Thoracic aorta (tissue), 2 donors: ENCODE measurements around the gene TMEM231. TPM values are rescaled to one million over a fixed set of nuclear protein-coding genes. Genes with fewer than 3 reads are reported as not detected.

Source experiments
- ATAC-seq: fragments of 150-250 bp; one replicate; pipeline ENCODE4 v1.8.0; 2017; ENCODE audit warnings: low read depth; ENCODE audit not compliant: insufficient number of reproducible peaks, low FRiP score
- DNase-seq: peaks from one replicate; pipeline ENCODE4 v3.0.0-alpha.2; 2020; ENCODE audit warnings: low spot score
- H3K27ac ChIP-seq, 2 donors: fragments of 200-600 bp; sonication (generic); 1 replicate in 1 of 2; 2 replicates in 1 of 2; pipeline ENCODE4 v1.5.1; 2016; ENCODE audit warnings: mild to moderate bottlenecking in 2 of 2, moderate library complexity in 2 of 2
- H3K27me3 ChIP-seq: fragments of 200-600 bp; sonication (generic); replicated peaks from 2 replicates; pipeline ENCODE4 v1.6.0; 2016; ENCODE audit warnings: mild to moderate bottlenecking; ENCODE audit not compliant: insufficient read depth
- H3K36me3 ChIP-seq: fragments of 200-600 bp; sonication (generic); one replicate; pipeline ENCODE4 v1.5.1; 2016
- H3K4me1 ChIP-seq, 2 donors: fragments of 200-600 bp; sonication (generic); 1 replicate in 1 of 2; 2 replicates in 1 of 2; pipeline versions ENCODE4 v1.5.1 to v1.6.0; 2016; ENCODE audit warnings: low read depth in 2 of 2, mild to moderate bottlenecking in 1 of 2; ENCODE audit not compliant: control insufficient read depth in 1 of 2
- H3K4me3 ChIP-seq: fragments of 200-600 bp; sonication (generic); 2 replicates; pipeline ENCODE4 v1.5.1; 2016; ENCODE audit warnings: mild to moderate bottlenecking
- H3K9me3 ChIP-seq: fragments of 200-600 bp; sonication (generic); 2 replicates; pipeline ENCODE4 v1.5.1; 2016
- total RNA-seq, 2 donors: library from RNA; depleted of rRNA; stranded (reverse); fragments of >200 nt; gene quantifications; one replicate each; pipeline versions ENCODE4 v1.1.0 to v1.2.3, GENCODE V29; 2016
- TF ChIP-seq, protein P1 (sequence below): fragments of 200-600 bp; sonication (generic); IDR thresholded peaks from one replicate; pipeline ENCODE4 v1.5.1; 2019; ENCODE audit warnings: antibody characterized with exemption

Gene TMEM231
- total RNA-seq, 2 donors from 2014 or later: 10.4 to 11.8 TPM

- Histone ChIP-seq H3K4me3 (peak overlapping the region; percentile 44), H3K36me3 (no peaks in the 10 kb centered on the region), H3K9me3 (no peaks in the 10 kb centered on the region), H3K27ac (no peak overlapping the region), H3K4me1 (peaks cover 0 to 20% of the 10 kb centered on the region in 2 donors), H3K27me3 (no peaks in the 10 kb centered on the region)
- DNase-seq: no peak
- no peak for ATAC-seq
- TF ChIP-seq, protein P1, sequence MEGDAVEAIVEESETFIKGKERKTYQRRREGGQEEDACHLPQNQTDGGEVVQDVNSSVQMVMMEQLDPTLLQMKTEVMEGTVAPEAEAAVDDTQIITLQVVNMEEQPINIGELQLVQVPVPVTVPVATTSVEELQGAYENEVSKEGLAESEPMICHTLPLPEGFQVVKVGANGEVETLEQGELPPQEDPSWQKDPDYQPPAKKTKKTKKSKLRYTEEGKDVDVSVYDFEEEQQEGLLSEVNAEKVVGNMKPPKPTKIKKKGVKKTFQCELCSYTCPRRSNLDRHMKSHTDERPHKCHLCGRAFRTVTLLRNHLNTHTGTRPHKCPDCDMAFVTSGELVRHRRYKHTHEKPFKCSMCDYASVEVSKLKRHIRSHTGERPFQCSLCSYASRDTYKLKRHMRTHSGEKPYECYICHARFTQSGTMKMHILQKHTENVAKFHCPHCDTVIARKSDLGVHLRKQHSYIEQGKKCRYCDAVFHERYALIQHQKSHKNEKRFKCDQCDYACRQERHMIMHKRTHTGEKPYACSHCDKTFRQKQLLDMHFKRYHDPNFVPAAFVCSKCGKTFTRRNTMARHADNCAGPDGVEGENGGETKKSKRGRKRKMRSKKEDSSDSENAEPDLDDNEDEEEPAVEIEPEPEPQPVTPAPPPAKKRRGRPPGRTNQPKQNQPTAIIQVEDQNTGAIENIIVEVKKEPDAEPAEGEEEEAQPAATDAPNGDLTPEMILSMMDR: no peak
Measured at GRCh38 chr16:75534560-75535205, 21.4 kb downstream of the TMEM231 start.

- DNase-seq (no peak), ATAC-seq (no peak)
- Histone ChIP-seq H3K36me3 (no peaks in the 10 kb centered on the region), H3K4me1 (peaks cover 0 to 8% of the 10 kb centered on the region in 2 donors), H3K9me3 (no peaks in the 10 kb centered on the region), H3K4me3 (no peak overlapping the region), H3K27me3 (no peaks in the 10 kb centered on the region), H3K27ac (no peak overlapping the region)
- TF ChIP-seq, protein P1: no peak
Measured at GRCh38 chr16:75532791-75533190, 23.3 kb downstream of the TMEM231 start.

DNA sequence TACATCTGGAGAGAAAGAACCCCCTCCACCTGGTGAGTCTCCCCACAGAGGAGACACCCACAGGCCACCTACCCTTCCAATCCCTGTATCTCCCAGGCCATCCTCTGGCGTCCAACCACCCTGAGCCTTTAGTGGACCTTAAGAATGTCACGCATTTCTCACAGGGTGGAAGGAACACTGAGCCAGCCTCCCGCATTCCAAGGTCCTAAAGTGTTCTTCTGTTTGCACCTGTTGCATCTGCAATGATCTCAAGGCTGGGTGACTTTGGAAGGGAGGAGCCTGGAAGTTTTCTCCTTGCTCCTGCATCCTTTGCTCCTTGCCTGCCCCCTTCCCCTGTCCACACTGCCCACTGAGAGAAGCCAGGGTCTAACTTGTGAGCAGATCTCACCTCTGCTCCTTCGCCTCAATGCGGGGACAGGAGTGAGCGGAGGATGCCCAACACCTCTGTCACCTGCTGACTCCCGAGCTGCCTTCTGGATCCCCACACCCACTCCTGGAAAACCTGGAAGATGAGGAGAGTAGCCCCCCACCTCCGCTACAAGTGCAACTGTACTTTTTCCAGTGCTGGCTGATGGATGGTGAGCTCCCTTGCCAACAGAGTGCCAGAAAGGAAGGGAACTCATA is 23.8 kb downstream of the TMEM231 start:
- Histone ChIP-seq H3K27ac (no peak overlapping the region), H3K4me3 (no peak overlapping the region), H3K36me3 (no peaks in the 10 kb centered on the region), H3K4me1 (peaks cover 0 to 8% of the 10 kb centered on the region in 2 donors), H3K9me3 (no peaks in the 10 kb centered on the region), H3K27me3 (no peaks in the 10 kb centered on the region)
- DNase-seq (no peak), ATAC-seq (no peak)
- TF ChIP-seq, protein P1: no peak

- Histone ChIP-seq H3K36me3 (no peaks in the 10 kb centered on the region), H3K4me3 (no peak overlapping the region), H3K9me3 (no peaks in the 10 kb centered on the region), H3K27ac (no peak overlapping the region), H3K27me3 (no peaks in the 10 kb centered on the region), H3K4me1 (peaks cover 0 to 1% of the 10 kb centered on the region in 2 donors)
- ATAC-seq (no peak), DNase-seq (no peak)
- TF ChIP-seq, protein P1: no peak
Measured at GRCh38 chr16:75529959-75530358, 26.1 kb downstream of the TMEM231 start.

DNA sequence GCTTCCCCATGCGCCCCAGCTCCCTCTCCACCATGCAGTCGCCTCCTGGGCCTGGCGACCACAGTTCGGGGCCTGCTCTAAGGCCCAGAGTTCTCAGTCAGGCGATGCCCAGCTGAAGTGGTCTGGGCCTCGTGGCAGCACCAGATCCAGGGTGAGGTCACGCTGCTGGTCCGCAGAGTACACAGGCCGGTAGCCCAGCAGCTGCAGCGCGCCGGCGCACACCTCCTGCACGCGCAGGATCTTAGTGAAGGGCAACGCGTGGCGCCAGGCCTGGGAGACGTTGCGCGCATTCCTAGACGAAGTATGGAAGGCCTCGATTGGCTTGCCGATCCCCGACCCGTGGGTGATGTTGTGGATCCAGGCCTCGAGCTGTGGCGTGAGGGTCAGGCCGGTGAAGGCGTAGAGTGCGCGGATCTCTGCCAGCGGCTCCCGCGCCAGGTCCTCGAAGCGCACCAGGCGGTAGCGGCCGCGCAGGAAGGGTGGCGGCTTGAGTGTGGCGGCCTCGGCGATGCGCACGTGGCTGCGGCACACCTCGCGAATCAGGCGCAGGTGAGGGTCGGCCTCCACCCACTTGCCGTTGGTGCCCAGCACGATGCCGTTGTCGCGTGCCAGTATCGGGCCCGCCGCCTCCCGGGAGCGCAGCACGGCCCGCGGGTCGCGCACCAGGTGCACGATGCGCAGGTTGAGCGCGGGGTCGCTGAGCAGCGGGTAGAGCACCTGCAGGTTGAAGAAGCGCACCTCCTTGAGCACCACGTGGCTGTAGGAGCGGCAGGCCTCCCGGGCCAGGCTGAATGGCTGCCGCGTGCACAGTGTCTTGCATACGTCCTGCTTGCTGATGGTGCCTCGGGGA is 26.8 kb downstream of the TMEM231 start:
- ATAC-seq (no peak), DNase-seq (no peak)
- Histone ChIP-seq H3K27ac (no peak overlapping the region), H3K27me3 (no peaks in the 10 kb centered on the region), H3K4me1 (no peaks in the 10 kb centered on the region), H3K9me3 (no peaks in the 10 kb centered on the region), H3K4me3 (no peak overlapping the region), H3K36me3 (no peaks in the 10 kb centered on the region)
- TF ChIP-seq, protein P1: no peak
